ENCODE measurements around the gene GAS7.

- TF ChIP-seq CTCF (IDR thresholded peaks at IDR 0.05), result no peak
- no peak for TF ChIP-seq POLR2A (IDR thresholded peaks at IDR 0.05)
Measured at GRCh38 chr17:10196384-10196895, 2.0 kb downstream of the GAS7 start.

All from prostate gland (tissue), 2 donors.